Smooth muscle cell (in vitro differentiated cells): ENCODE results near the gene GADD45G. TPM values are rescaled to one million over a fixed set of nuclear protein-coding genes. Genes with fewer than 3 reads are reported as not detected.

Experiments used
- DNase-seq: peaks from one replicate; lab custom pipeline; 2025; ENCODE audit not compliant: unreplicated experiment; lab: John Stamatoyannopoulos, UW
- H2AFZ ChIP-seq: fragments of 200-600 bp; sonication (generic); 2 replicates; pipeline ENCODE4 v1.6.0; 2016; ENCODE audit warnings: antibody characterized with exemption, low read depth, mild to moderate bottlenecking
- H3F3A ChIP-seq: fragments of 200-600 bp; sonication (generic); 2 replicates; pipeline ENCODE4 v1.6.0; 2017; ENCODE audit warnings: antibody characterized with exemption, low read depth
- H3K27ac ChIP-seq: fragments of 200-600 bp; sonication (generic); 2 replicates; pipeline ENCODE4 v1.5.1; 2016; ENCODE audit warnings: low read depth, mild to moderate bottlenecking
- H3K27me3 ChIP-seq: fragments of 200-600 bp; sonication (generic); 2 replicates; pipeline ENCODE4 v1.6.1; 2016; ENCODE audit warnings: low read depth, mild to moderate bottlenecking
- H3K36me3 ChIP-seq: fragments of 200-600 bp; sonication (generic); 2 replicates; pipeline ENCODE4 v1.5.1; 2016; ENCODE audit warnings: low read depth
- H3K4me1 ChIP-seq: fragments of 200-600 bp; sonication (generic); 2 replicates; pipeline ENCODE4 v1.5.1; 2016; ENCODE audit warnings: low read depth
- H3K4me2 ChIP-seq: fragments of 200-600 bp; sonication (generic); 2 replicates; pipeline ENCODE4 v1.6.0; 2016; ENCODE audit warnings: mild to moderate bottlenecking
- H3K4me3 ChIP-seq: fragments of 200-600 bp; sonication (generic); 2 replicates; pipeline ENCODE4 v1.5.1; 2016; ENCODE audit warnings: mild to moderate bottlenecking
- H3K79me2 ChIP-seq: fragments of 200-600 bp; sonication (generic); 2 replicates; pipeline ENCODE4 v1.6.0; 2016; ENCODE audit warnings: low read depth, mild to moderate bottlenecking
- H3K9ac ChIP-seq: fragments of 200-600 bp; sonication (generic); 2 replicates; pipeline ENCODE4 v1.6.0; 2016; ENCODE audit warnings: low read depth
- H3K9me3 ChIP-seq: fragments of 200-600 bp; sonication (generic); replicated peaks from 2 replicates; pipeline ENCODE4 v1.5.1; 2016; ENCODE audit warnings: low read depth
- H4K20me1 ChIP-seq: fragments of 200-600 bp; sonication (generic); 2 replicates; pipeline ENCODE4 v1.6.0; 2016; ENCODE audit warnings: low read depth
- CTCF ChIP-seq: fragments of 200-600 bp; sonication (generic); IDR thresholded peaks from 2 replicates; pipeline ENCODE4 v1.5.1; 2017; ENCODE audit warnings: borderline replicate concordance, mild to moderate bottlenecking, antibody characterized with exemption; ENCODE audit not compliant: insufficient read depth, poor library complexity, severe bottlenecking
- WGBS: methylation state at CpG from one replicate; pipeline ENCODE4 v1.1.7; 2016; ENCODE audit warnings: low lambda C conversion rate; 5-methylcytosine and 5-hydroxymethylcytosine counted together
- polyA plus RNA-seq: library from polyadenylated mRNA; unstranded; fragments of >200 nt; fragmentation: Nextera tagmentation; extraction: Ambion mirVana; gene quantifications from 2 replicates; pipeline ENCODE4 v1.2.1, GENCODE V29; 2016
- total RNA-seq: library from RNA; depleted of rRNA; stranded (reverse); fragments of >200 nt; gene quantifications from 2 replicates; pipeline ENCODE4 v1.2.3, GENCODE V29; 2014

The GADD45G gene
- total and polyA plus RNA-seq, 2 experiments from 2014 or later: 6.9 to 10.7 TPM

GRCh38 chr9:89638893-89639292 lies 34.1 kb downstream of the GADD45G start:
- no peak overlapping the region for H3K9ac ChIP-seq
- H2AFZ ChIP-seq: no peak overlapping the region
- WGBS: 86% methylated on average over 5 of the region's 5 CpGs
- no peaks in the 10 kb centered on the region for H4K20me1 ChIP-seq
- no peaks in the 10 kb centered on the region for H3K9me3 ChIP-seq
- no peak overlapping the region for H3K4me2 ChIP-seq
- TF ChIP-seq CTCF: no peak
- no peaks in the 10 kb centered on the region for H3K79me2 ChIP-seq
- H3K4me1 ChIP-seq: no peaks in the 10 kb centered on the region
- no peaks in the 10 kb centered on the region for H3K27me3 ChIP-seq
- no peak for DNase-seq
- H3F3A ChIP-seq: peaks cover 8% of the 10 kb centered on the region
- no peak overlapping the region for H3K27ac ChIP-seq
- H3K4me3 ChIP-seq: no peak overlapping the region
- H3K36me3 ChIP-seq: no peaks in the 10 kb centered on the region

- Histone ChIP-seq H3K4me1 (no peaks in the 10 kb centered on the region), H3K4me2 (no peak overlapping the region), H3K27me3 (no peaks in the 10 kb centered on the region), H2AFZ (no peak overlapping the region), H3K9me3 (no peaks in the 10 kb centered on the region), H3K27ac (no peak overlapping the region), H4K20me1 (no peaks in the 10 kb centered on the region), H3K9ac (no peak overlapping the region), H3K36me3 (no peaks in the 10 kb centered on the region), H3K79me2 (no peaks in the 10 kb centered on the region), H3F3A (peaks cover 4% of the 10 kb centered on the region), H3K4me3 (no peak overlapping the region)
- no peak for TF ChIP-seq CTCF
- WGBS: 96% methylated on average over 13 of the region's 13 CpGs
- DNase-seq: no peak
Observed at GRCh38 chr9:89639367-89639795, 34.6 kb downstream of the GADD45G start.

GRCh38 chr9:89639961-89640360 lies 35.1 kb downstream of the GADD45G start:
- Histone ChIP-seq H4K20me1 (no peaks in the 10 kb centered on the region), H3F3A (no peaks in the 10 kb centered on the region), H3K4me2 (no peak overlapping the region), H3K36me3 (no peaks in the 10 kb centered on the region), H3K4me1 (no peaks in the 10 kb centered on the region), H3K79me2 (no peaks in the 10 kb centered on the region), H3K9me3 (no peaks in the 10 kb centered on the region), H3K27me3 (no peaks in the 10 kb centered on the region), H3K27ac (no peak overlapping the region), H3K4me3 (no peak overlapping the region), H2AFZ (no peak overlapping the region), H3K9ac (no peak overlapping the region)
- no peak for TF ChIP-seq CTCF
- WGBS: 100% methylated on average over 5 of the region's 5 CpGs
- no peak for DNase-seq

- WGBS: 94% methylated on average over 11 of the region's 11 CpGs
- Histone ChIP-seq H4K20me1 (no peaks in the 10 kb centered on the region), H3K9ac (no peak overlapping the region), H3K79me2 (no peaks in the 10 kb centered on the region), H3K9me3 (no peaks in the 10 kb centered on the region), H3K4me1 (no peaks in the 10 kb centered on the region), H2AFZ (no peak overlapping the region), H3K4me2 (no peak overlapping the region), H3K4me3 (no peak overlapping the region), H3K27ac (no peak overlapping the region), H3K36me3 (no peaks in the 10 kb centered on the region), H3F3A (no peaks in the 10 kb centered on the region), H3K27me3 (no peaks in the 10 kb centered on the region)
- TF ChIP-seq CTCF: no peak
- DNase-seq: no peak
Observed at GRCh38 chr9:89640361-89640760, 35.5 kb downstream of the GADD45G start.
